Colonic mucosa (tissue), 4 donors: ENCODE results near the gene NRCAM. TPM values are rescaled to one million over a fixed set of nuclear protein-coding genes. Genes with fewer than 3 reads are reported as not detected.

Experiments used
- DNase-seq: peaks from one replicate; pipeline ENCODE4 v3.0.0-alpha.2; 2020
- H3K27ac ChIP-seq: fragments of 200-600 bp; one replicate; pipeline ENCODE4 v1.8.0; 2021
- H3K27me3 ChIP-seq: fragments of 200-600 bp; one replicate; pipeline ENCODE4 v1.8.0; 2021
- H3K36me3 ChIP-seq: fragments of 200-600 bp; one replicate; pipeline ENCODE4 v1.8.0; 2021
- H3K4me1 ChIP-seq: fragments of 200-600 bp; one replicate; pipeline ENCODE4 v1.8.0; 2021; ENCODE audit warnings: mild to moderate bottlenecking
- H3K4me3 ChIP-seq: fragments of 200-600 bp; one replicate; pipeline ENCODE4 v1.8.0; 2021
- H3K9ac ChIP-seq, 2 donors: one replicate each; pipeline ENCODE4 v1.7.0; 2013; ENCODE audit warnings: control low read depth in 2 of 2, low read depth in 2 of 2, low read length in 2 of 2
- H3K9me3 ChIP-seq: fragments of 200-600 bp; one replicate; pipeline ENCODE4 v1.8.0; 2021
- intact Hi-C: fragments of 100-400 bp; cut with DNase I; formaldehyde crosslinking; loops from one replicate; pipeline ENCODE4 v1.14.1; 2022
- total RNA-seq, 2 donors: library from RNA; stranded (reverse); fragmentation: NEBNext Ultra II Directional in 1 of 2; extraction: Animal tissue kit (Norgen Biotek cat#: 25700) in 1 of 2; gene quantifications; one replicate each; pipeline ENCODE4 v1.2.1, GENCODE V29; 2021
- TF ChIP-seq, protein P1 (sequence below): fragments of 200-600 bp; IDR thresholded peaks from one replicate; pipeline ENCODE4 v1.8.0; 2022; ENCODE audit warnings: antibody characterized with exemption, mild to moderate bottlenecking
- donor health status: healthy.
- donor health status: DM: no; HTN: no; CAD: no.
- donor health status: DM: no; HTN: no; CAD: no.

The NRCAM gene
- total RNA-seq, 2 donors from 2014 or later = 0.42 to 1.1 TPM

DNA sequence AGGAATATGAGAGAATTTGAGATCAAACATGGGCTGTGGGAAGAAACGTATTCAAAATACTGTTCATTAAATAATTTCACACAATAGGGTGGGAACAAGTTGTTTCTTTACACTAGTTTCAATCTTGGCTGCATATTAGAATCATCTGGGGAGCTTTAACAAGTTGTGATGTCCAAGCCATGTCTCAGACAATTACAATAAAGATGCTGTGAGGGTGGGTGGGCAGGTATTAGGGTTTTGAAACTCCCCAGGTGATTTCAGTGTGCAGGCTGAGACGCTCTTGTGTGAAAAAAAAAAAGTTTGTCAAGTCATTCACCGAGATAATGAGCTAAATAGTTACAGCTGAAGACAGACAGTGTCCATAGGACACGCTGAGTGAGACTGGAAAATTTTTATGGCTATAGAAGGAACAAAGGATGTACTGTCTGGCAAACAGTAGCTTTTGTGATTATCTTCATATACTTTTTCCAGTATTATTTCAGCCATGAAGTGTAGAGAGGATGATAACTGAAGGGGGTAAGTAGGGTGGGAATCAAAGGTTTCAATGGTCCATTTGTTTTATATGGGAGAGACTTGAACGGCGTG lies 313.5 kb downstream of the NRCAM start:
- no peak overlapping the region for H3K9ac ChIP-seq
- no peak for DNase-seq
- TF ChIP-seq, protein P1, sequence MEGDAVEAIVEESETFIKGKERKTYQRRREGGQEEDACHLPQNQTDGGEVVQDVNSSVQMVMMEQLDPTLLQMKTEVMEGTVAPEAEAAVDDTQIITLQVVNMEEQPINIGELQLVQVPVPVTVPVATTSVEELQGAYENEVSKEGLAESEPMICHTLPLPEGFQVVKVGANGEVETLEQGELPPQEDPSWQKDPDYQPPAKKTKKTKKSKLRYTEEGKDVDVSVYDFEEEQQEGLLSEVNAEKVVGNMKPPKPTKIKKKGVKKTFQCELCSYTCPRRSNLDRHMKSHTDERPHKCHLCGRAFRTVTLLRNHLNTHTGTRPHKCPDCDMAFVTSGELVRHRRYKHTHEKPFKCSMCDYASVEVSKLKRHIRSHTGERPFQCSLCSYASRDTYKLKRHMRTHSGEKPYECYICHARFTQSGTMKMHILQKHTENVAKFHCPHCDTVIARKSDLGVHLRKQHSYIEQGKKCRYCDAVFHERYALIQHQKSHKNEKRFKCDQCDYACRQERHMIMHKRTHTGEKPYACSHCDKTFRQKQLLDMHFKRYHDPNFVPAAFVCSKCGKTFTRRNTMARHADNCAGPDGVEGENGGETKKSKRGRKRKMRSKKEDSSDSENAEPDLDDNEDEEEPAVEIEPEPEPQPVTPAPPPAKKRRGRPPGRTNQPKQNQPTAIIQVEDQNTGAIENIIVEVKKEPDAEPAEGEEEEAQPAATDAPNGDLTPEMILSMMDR = no peak
- H3K4me1 ChIP-seq = no peaks in the 10 kb centered on the region
- no peaks in the 10 kb centered on the region for H3K27me3 ChIP-seq
- no peak overlapping the region for H3K27ac ChIP-seq
- no peak overlapping the region for H3K4me3 ChIP-seq
- H3K9me3 ChIP-seq = no peaks in the 10 kb centered on the region
- intact Hi-C loops = loop anchor here (10.0 kb wide), 1 partner anchor 258 kb away; no protein-coding TSS in a partner anchor
- H3K36me3 ChIP-seq = no peaks in the 10 kb centered on the region

DNA sequence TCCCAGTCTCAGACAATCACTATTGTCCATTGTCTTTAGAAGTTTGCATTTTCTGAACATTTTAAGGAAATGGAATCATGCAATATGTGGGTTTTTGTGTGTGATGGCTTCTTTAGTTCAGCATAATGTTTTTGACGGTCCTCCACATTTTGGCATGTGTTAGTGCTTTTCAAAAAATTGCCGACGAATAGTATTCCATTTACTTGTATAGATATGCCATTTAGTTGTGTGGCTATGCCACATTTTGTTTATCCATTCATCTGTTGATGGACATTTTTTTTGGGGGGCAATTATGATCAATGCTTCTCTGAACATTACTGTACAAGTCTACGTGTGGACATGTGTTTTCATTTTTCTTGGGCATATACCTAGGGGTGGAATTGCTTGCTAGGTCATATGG lies 314.1 kb downstream of the NRCAM start:
- no peak overlapping the region for H3K27ac ChIP-seq
- no peaks in the 10 kb centered on the region for H3K36me3 ChIP-seq
- intact Hi-C loops = loop anchor here (10.0 kb wide), 1 partner anchor 257 kb away; no protein-coding TSS in a partner anchor
- no peak for DNase-seq
- H3K9ac ChIP-seq = no peak overlapping the region
- no peaks in the 10 kb centered on the region for H3K9me3 ChIP-seq
- H3K4me1 ChIP-seq = no peaks in the 10 kb centered on the region
- no peaks in the 10 kb centered on the region for H3K27me3 ChIP-seq
- H3K4me3 ChIP-seq = no peak overlapping the region
- TF ChIP-seq, protein P1 = no peak

DNA sequence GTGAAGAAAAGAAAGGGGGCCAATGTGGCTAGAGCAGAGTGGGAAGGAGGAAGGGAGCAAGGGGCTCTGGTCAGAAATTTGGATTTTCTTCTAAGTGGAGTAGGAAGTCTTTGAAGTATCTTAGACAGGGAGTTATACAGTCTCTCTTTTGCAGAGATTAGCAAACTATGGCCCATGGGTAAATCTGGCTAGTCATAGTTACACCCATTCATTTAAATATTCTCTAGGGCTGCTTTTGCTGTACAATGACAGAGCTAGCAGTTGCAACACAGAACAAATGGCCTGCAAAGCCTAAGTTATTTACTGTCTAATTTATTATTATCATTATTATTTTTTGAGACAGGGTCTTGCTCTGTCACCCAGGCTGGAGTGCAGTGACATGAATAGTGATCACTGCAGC lies 315.6 kb downstream of the NRCAM start:
- no peak overlapping the region for H3K4me3 ChIP-seq
- H3K9ac ChIP-seq = no peak overlapping the region
- intact Hi-C loops = loop anchor here (10.0 kb wide), 1 partner anchor 256 kb away; no protein-coding TSS in a partner anchor
- H3K27ac ChIP-seq = no peak overlapping the region
- H3K4me1 ChIP-seq = no peaks in the 10 kb centered on the region
- TF ChIP-seq, protein P1 = no peak
- no peaks in the 10 kb centered on the region for H3K9me3 ChIP-seq
- no peaks in the 10 kb centered on the region for H3K36me3 ChIP-seq
- no peaks in the 10 kb centered on the region for H3K27me3 ChIP-seq
- DNase-seq = no peak

DNA sequence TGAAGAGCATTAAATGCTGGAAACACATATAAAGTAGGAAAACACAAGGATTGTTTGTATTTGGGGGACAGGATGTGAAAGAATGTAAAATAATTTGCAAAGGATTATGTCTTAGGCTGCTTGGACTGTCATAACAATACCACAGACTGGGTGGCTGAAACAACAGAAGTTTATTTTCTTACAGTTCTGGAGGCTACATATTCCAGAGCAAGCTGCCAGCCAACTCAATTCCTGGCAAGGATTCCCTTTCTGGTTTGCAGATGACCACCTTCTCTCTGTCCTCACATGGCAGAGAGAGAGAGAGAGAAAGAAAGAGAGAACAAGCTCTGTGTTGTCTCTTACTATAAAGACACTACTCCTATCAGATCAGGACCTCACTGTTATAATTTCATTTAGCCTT lies 317.3 kb downstream of the NRCAM start:
- intact Hi-C loops = no loop called here
- no peak for DNase-seq
- Histone ChIP-seq H3K9ac (no peak overlapping the region), H3K27ac (no peak overlapping the region), H3K27me3 (no peaks in the 10 kb centered on the region), H3K4me1 (no peaks in the 10 kb centered on the region), H3K9me3 (no peaks in the 10 kb centered on the region), H3K36me3 (no peaks in the 10 kb centered on the region), H3K4me3 (no peak overlapping the region)
- TF ChIP-seq, protein P1 = no peak

DNA sequence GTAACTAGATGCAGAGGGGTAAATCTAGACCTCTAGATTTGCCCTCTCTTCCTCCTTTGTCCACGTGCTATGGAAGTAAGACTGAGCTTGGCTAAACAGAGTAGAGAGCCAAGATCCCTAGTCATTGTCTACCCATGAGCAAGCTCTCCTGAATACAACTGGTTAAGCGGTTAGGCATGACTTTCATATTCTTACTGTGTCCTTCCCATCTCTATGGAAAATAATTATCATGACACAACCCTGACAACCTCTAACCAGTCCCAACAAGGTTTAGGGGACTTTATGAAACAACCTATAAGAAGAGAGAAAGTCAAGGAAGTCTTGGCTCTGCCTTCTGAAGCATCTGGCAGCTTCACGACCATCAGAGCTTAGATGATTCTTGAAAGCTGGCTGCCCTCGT lies 318.2 kb downstream of the NRCAM start:
- intact Hi-C loops = no loop called here
- no peak overlapping the region for H3K27ac ChIP-seq
- no peaks in the 10 kb centered on the region for H3K4me1 ChIP-seq
- H3K27me3 ChIP-seq = no peaks in the 10 kb centered on the region
- H3K9ac ChIP-seq = no peak overlapping the region
- H3K4me3 ChIP-seq = no peak overlapping the region
- no peaks in the 10 kb centered on the region for H3K9me3 ChIP-seq
- H3K36me3 ChIP-seq = no peaks in the 10 kb centered on the region
- no peak for DNase-seq
- TF ChIP-seq, protein P1 = no peak
